SK-N-SH (cell line): ENCODE results near the gene ELMO1. TPM values are rescaled to one million over a fixed set of nuclear protein-coding genes. Genes with fewer than 3 reads are reported as not detected.

Experiments used
- CTCF ChIA-PET: fragments of 300-600, 350-600 bp; formaldehyde crosslinking; extraction: SDS; loops from one replicate; lab custom pipeline; 2021; lab: Yijun Ruan, JAX
- POLR2A ChIA-PET: fragments of 350-600 bp; sonication (Branson Sonifier 250); formaldehyde crosslinking; extraction: SDS; loops from one replicate; lab custom pipeline; 2020; ENCODE audit warnings: antibody characterized with exemption, inconsistent platforms; lab: Yijun Ruan, JAX
- DNase-seq: peaks from one replicate; pipeline ENCODE4 v3.0.0; 2012
- H2AFZ ChIP-seq: fragments of 200-600 bp; sonication (generic); 2 replicates; pipeline ENCODE4 v1.8.1; 2016; ENCODE audit warnings: antibody characterized with exemption, mild to moderate bottlenecking, low read depth
- H3F3A ChIP-seq: fragments of 200-600 bp; sonication (generic); replicated peaks from 2 replicates; pipeline ENCODE3; 2016; ENCODE audit warnings: antibody characterized with exemption, mild to moderate bottlenecking; ENCODE audit not compliant: insufficient read depth
- H3K27ac ChIP-seq, 2 experiments: fragments of 200-500 bp in 1 of 2; fragments of 200-600 bp in 1 of 2; sonication (Bioruptor generic) in 1 of 2; sonication (generic), shearing (Covaris generic) in 1 of 2; 2 replicates each; pipeline versions ENCODE4 v1.5.1 to v1.6.1; 2014 to 2016; ENCODE audit warnings: low read depth in 2 of 2, inconsistent platforms in 1 of 2, low read length in 1 of 2, mild to moderate bottlenecking in 1 of 2, mixed read lengths in 1 of 2
- H3K27me3 ChIP-seq: fragments of 200-600 bp; sonication (generic), shearing (Covaris generic); 2 replicates; pipeline ENCODE4 v1.6.1; 2016; ENCODE audit warnings: mixed run types; ENCODE audit not compliant: insufficient read depth
- H3K36me3 ChIP-seq, 2 experiments: fragments of 200-500 bp in 1 of 2; fragments of 200-600 bp in 1 of 2; sonication (Bioruptor generic) in 1 of 2; sonication (generic) in 1 of 2; replicated peaks in 1 of 2; 2 replicates each; pipeline versions ENCODE3 to v1.5.1; 2014 to 2016; ENCODE audit warnings: low read length in 1 of 2, mild to moderate bottlenecking in 1 of 2; ENCODE audit not compliant: insufficient read depth in 2 of 2, control insufficient read depth in 1 of 2
- H3K4me1 ChIP-seq, 2 experiments: fragments of 200-500 bp in 1 of 2; fragments of 200-600 bp in 1 of 2; sonication (Bioruptor generic) in 1 of 2; sonication (generic), shearing (Covaris generic) in 1 of 2; 2 replicates each; pipeline versions ENCODE4 v1.5.1 to v1.6.1; 2014 to 2016; ENCODE audit warnings: low read depth in 1 of 2, low read length in 1 of 2, mixed run types in 1 of 2; ENCODE audit not compliant: insufficient read depth in 2 of 2, control insufficient read depth in 1 of 2
- H3K4me2 ChIP-seq: fragments of 200-600 bp; sonication (generic), shearing (Covaris generic); 2 replicates; pipeline ENCODE4 v1.6.1; 2017; ENCODE audit warnings: mixed run types
- H3K4me3 ChIP-seq, 2 experiments: fragments of 200-500 bp in 1 of 2; fragments of 200-600 bp in 1 of 2; sonication (Bioruptor generic) in 1 of 2; sonication (generic), shearing (Covaris generic) in 1 of 2; 2 replicates each; pipeline versions ENCODE4 v1.5.1 to v1.8.1; 2014 to 2016; ENCODE audit warnings: low read depth in 2 of 2, inconsistent platforms in 1 of 2, low read length in 1 of 2, mild to moderate bottlenecking in 1 of 2, mixed read lengths in 1 of 2, moderate library complexity in 1 of 2
- H3K79me2 ChIP-seq: fragments of 200-600 bp; sonication (generic); 2 replicates; pipeline ENCODE4 v1.8.1; 2017; ENCODE audit warnings: mild to moderate bottlenecking; ENCODE audit not compliant: insufficient read depth
- H3K9ac ChIP-seq: fragments of 200-600 bp; sonication (generic); 2 replicates; pipeline ENCODE4 v1.6.1; 2017; ENCODE audit warnings: mixed run types
- H3K9me2 ChIP-seq: fragments of 200-600 bp; sonication (generic); 2 replicates; pipeline ENCODE4 v1.6.1; 2017; ENCODE audit warnings: mixed run types
- H3K9me3 ChIP-seq: fragments of 200-600 bp; sonication (generic); 2 replicates; pipeline ENCODE4 v1.6.1; 2017; ENCODE audit warnings: mixed run types, mild to moderate bottlenecking, moderate library complexity
- H4K20me1 ChIP-seq: fragments of 200-600 bp; sonication (generic); 2 replicates; pipeline ENCODE4 v1.6.1; 2017; ENCODE audit warnings: mild to moderate bottlenecking, mixed run types; ENCODE audit not compliant: insufficient read depth
- CTCF ChIP-seq: fragments of 200-600 bp; sonication (generic); IDR thresholded peaks from 2 replicates; pipeline ENCODE4 v1.6.1; 2017; ENCODE audit warnings: antibody characterized with exemption, mild to moderate bottlenecking, moderate library complexity
- ELF1 ChIP-seq: IDR thresholded peaks from 2 replicates; pipeline ENCODE4 v1.4.0; 2012
- FOXJ3 ChIP-seq: sonication (generic); formaldehyde crosslinking; IDR thresholded peaks from 2 replicates; pipeline ENCODE4 v1.5.1; 2020; ENCODE audit warnings: mild to moderate bottlenecking, missing genetic modification reagents
- FOXM1 ChIP-seq: IDR thresholded peaks from 2 replicates; pipeline ENCODE4 v1.4.0; 2012; ENCODE audit warnings: low read depth, mild to moderate bottlenecking
- MXI1 ChIP-seq: IDR thresholded peaks from 2 replicates; pipeline ENCODE4 v1.6.1; 2012; ENCODE audit warnings: mild to moderate bottlenecking, low read depth, low read length, improper control_type of control experiment
- PBX3 ChIP-seq: IDR thresholded peaks from 2 replicates; pipeline ENCODE4; 2012
- REST ChIP-seq: IDR thresholded peaks from 2 replicates; pipeline ENCODE4 v1.6.1; 2012; ENCODE audit warnings: mild to moderate bottlenecking, low read depth, low read length, moderate library complexity
- RFX5 ChIP-seq: IDR thresholded peaks from 2 replicates; pipeline ENCODE4 v1.6.1; 2012; ENCODE audit warnings: mild to moderate bottlenecking, improper control_type of control experiment, low read length
- RXRA ChIP-seq: IDR thresholded peaks from 2 replicates; pipeline ENCODE4 v1.4.0; 2012; ENCODE audit warnings: low read depth, mild to moderate bottlenecking, borderline replicate concordance
- TEAD4 ChIP-seq: IDR thresholded peaks from 2 replicates; pipeline ENCODE4 v1.4.0; 2012; ENCODE audit warnings: mild to moderate bottlenecking, borderline replicate concordance; ENCODE audit not compliant: insufficient read depth
- WGBS: methylation state at CpG from one replicate; pipeline ENCODE4 v1.1.6; 2017; ENCODE audit warnings: low lambda C conversion rate; 5-methylcytosine and 5-hydroxymethylcytosine counted together
- polyA plus RNA-seq, 3 experiments: library from polyadenylated mRNA; depleted of rRNA; stranded (reverse); fragments of >200 nt; gene quantifications; 2 replicates each; pipeline ENCODE4 v1.2.3, GENCODE V29; 2012

The ELMO1 gene
- polyA plus RNA-seq, 1 of the 3 experiments (the other 2 are of a cell fraction): 0.64 TPM

GRCh38 chr7:37070031-37070430 lies 378.6 kb downstream of the ELMO1 start:
- H3K4me3 ChIP-seq: no peak overlapping the region
- TF ChIP-seq RFX5 (no peak), TEAD4 (no peak), RXRA (no peak), CTCF (no peak), ELF1 (no peak), PBX3 (no peak), REST (no peak)
- H3K27ac ChIP-seq: no peak overlapping the region
- H3K4me2 ChIP-seq: no peak overlapping the region
- no peaks in the 10 kb centered on the region for H3F3A ChIP-seq
- no peaks in the 10 kb centered on the region for H3K27me3 ChIP-seq
- no peaks in the 10 kb centered on the region for H3K4me1 ChIP-seq
- H3K36me3 ChIP-seq: no peaks in the 10 kb centered on the region
- no peak overlapping the region for H2AFZ ChIP-seq
- no peak overlapping the region for H3K9ac ChIP-seq
- ChIA-PET POLR2A (no interaction called here), CTCF (interaction anchor here (1.1 to 1.9 kb wide), 2 partner anchors 10 to 103 kb away, joined by 4 to 5 read pairs; no protein-coding TSS in a partner anchor)
- H3K9me2 ChIP-seq: no peaks in the 10 kb centered on the region; the same call in 1 of the 2 replicates
- no peaks in the 10 kb centered on the region for H3K79me2 ChIP-seq
- H4K20me1 ChIP-seq: no peaks in the 10 kb centered on the region
- DNase-seq: no peak
- no peaks in the 10 kb centered on the region for H3K9me3 ChIP-seq
- 19% methylated on average over 2 of the region's 2 CpGs for WGBS

- no peaks in the 10 kb centered on the region for H3K9me3 ChIP-seq
- WGBS: 40% methylated on average over 2 of the region's 2 CpGs
- no peak overlapping the region for H3K27ac ChIP-seq
- H3K27me3 ChIP-seq: no peaks in the 10 kb centered on the region
- no peak overlapping the region for H3K4me3 ChIP-seq
- H3K79me2 ChIP-seq: no peaks in the 10 kb centered on the region
- H3K4me1 ChIP-seq: no peaks in the 10 kb centered on the region; a peak in 1 of 4 replicates
- no peak for DNase-seq
- H4K20me1 ChIP-seq: no peaks in the 10 kb centered on the region
- H3K36me3 ChIP-seq: no peaks in the 10 kb centered on the region
- no peak for TF ChIP-seq FOXM1
- no peak for TF ChIP-seq MXI1
- no peak for TF ChIP-seq FOXJ3 (CRISPR knock-in tag)
- no peaks in the 10 kb centered on the region; the same call in 1 of the 2 replicates for H3K9me2 ChIP-seq
- H3K9ac ChIP-seq: no peak overlapping the region
- no peak overlapping the region for H2AFZ ChIP-seq
- POLR2A ChIA-PET: no interaction called here
- CTCF ChIA-PET: interaction anchor here (1.1 to 1.9 kb wide), 4 partner anchors 10 to 582 kb away, joined by 3 to 5 read pairs (median 4); no protein-coding TSS in a partner anchor
- H3K4me2 ChIP-seq: no peak overlapping the region
- H3F3A ChIP-seq: no peaks in the 10 kb centered on the region
Measured at GRCh38 chr7:37069336-37069735, 379.3 kb downstream of the ELMO1 start.
